Peyer's patch (tissue), 4 donors: ENCODE data around the gene KNOP1. TPM values are rescaled to one million over a fixed set of nuclear protein-coding genes. Genes with fewer than 3 reads are reported as not detected.

Experiments used
- DNase-seq, 3 donors: peaks; one replicate each; pipeline ENCODE4 v3.0.0-alpha.2; 2017 to 2019
- H3K27ac ChIP-seq, 4 donors: fragments of 200-600 bp; sonication (generic); one replicate each; pipeline ENCODE4 v1.5.1; 2016 to 2019
- H3K27me3 ChIP-seq, 2 donors: fragments of 200-600 bp; sonication (generic); one replicate each; pipeline ENCODE4 v1.5.1; 2019
- H3K36me3 ChIP-seq, 3 donors: fragments of 200-600 bp; sonication (generic); one replicate each; pipeline ENCODE4 v1.5.1; 2016 to 2019
- H3K4me1 ChIP-seq, 4 donors: fragments of 200-600 bp; sonication (generic); one replicate each; pipeline ENCODE4 v1.5.1; 2016 to 2019
- H3K4me3 ChIP-seq, 4 donors: fragments of 200-600 bp; sonication (generic); 1 replicate in 3 of 4; 2 replicates in 1 of 4; pipeline ENCODE4 v1.5.1; 2016 to 2019; ENCODE audit warnings: mild to moderate bottlenecking in 1 of 4
- H3K9me3 ChIP-seq, 4 donors: fragments of 200-600 bp; sonication (generic); one replicate each; pipeline ENCODE4 v1.5.1; 2016 to 2019; ENCODE audit warnings: mild to moderate bottlenecking in 1 of 4
- POLR2A ChIP-seq, 2 donors: fragments of 450-650 bp; IDR thresholded peaks; one replicate each; pipeline ENCODE4 v1.5.1; 2017; ENCODE audit warnings: antibody characterized with exemption in 2 of 2, mild to moderate bottlenecking in 2 of 2, moderate library complexity in 2 of 2
- total RNA-seq, 4 donors: library from RNA; depleted of rRNA; stranded (reverse); fragments of >200 nt; gene quantifications; one replicate each; pipeline ENCODE4 v1.1.0, GENCODE V29; 2016
- TF ChIP-seq, protein P1 (sequence below), 6 experiments: fragments of 450-650 bp in 4 of 6; fragments of 200-600 bp in 2 of 6; sonication (generic) in 1 of 6; IDR thresholded peaks; one replicate each; pipeline ENCODE4 v1.5.1; 2017 to 2019; ENCODE audit warnings: antibody characterized with exemption in 6 of 6, mild to moderate bottlenecking in 3 of 6, moderate library complexity in 1 of 6

Gene KNOP1
- total RNA-seq, 4 donors from 2014 or later = 10.0 to 26.1 (median 19.9) TPM

DNA sequence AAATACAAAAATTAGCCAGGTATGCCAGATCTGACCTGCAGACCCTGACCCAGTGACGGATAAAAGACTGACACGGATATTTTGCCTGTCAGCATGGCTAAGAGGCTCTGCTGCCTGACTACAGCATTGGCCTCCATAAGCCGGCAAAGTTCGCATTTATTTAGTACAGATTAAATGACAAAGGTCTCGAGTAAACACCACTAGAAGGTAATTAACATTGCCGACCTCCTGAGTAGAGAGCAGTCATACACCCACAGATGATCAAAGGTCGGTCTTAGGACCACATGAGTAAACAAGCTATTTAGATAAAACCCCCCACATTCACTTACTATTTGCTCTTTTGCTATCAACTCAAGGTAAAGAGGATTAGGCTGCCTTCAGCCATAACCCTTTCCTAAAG, 55.7 kb downstream of the KNOP1 start:
- Histone ChIP-seq H3K4me1 (no peaks in the 10 kb centered on the region), H3K27ac (no peak overlapping the region), H3K9me3 (no peaks in the 10 kb centered on the region), H3K4me3 (no peak overlapping the region), H3K36me3 (peaks cover 0 to 31% (median 0%) of the 10 kb centered on the region in 3 donors), H3K27me3 (no peaks in the 10 kb centered on the region)
- DNase-seq = no peak
- TF ChIP-seq POLR2A (IDR thresholded peaks at IDR 0.05) = no peak
- TF ChIP-seq, protein P1, sequence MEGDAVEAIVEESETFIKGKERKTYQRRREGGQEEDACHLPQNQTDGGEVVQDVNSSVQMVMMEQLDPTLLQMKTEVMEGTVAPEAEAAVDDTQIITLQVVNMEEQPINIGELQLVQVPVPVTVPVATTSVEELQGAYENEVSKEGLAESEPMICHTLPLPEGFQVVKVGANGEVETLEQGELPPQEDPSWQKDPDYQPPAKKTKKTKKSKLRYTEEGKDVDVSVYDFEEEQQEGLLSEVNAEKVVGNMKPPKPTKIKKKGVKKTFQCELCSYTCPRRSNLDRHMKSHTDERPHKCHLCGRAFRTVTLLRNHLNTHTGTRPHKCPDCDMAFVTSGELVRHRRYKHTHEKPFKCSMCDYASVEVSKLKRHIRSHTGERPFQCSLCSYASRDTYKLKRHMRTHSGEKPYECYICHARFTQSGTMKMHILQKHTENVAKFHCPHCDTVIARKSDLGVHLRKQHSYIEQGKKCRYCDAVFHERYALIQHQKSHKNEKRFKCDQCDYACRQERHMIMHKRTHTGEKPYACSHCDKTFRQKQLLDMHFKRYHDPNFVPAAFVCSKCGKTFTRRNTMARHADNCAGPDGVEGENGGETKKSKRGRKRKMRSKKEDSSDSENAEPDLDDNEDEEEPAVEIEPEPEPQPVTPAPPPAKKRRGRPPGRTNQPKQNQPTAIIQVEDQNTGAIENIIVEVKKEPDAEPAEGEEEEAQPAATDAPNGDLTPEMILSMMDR (IDR thresholded peaks at IDR 0.05) = no peak

DNA sequence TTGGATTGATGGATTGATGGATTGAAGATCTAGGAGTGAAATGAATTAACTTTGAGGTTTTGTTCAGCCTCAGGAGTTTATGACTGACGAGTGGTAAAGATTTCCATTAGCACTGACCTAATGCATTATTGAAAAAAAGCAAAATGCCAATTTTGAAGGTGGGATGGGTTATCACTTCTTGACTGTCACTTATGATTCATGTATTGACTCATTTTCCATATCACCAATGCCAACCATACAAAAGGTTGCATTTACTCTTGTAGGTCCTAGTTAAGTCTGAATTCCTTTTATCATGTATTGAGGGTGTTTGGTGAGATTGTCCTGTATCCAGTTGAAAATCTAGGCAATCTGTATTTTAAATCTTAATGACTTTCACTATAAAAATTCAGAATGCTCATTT, 57.6 kb downstream of the KNOP1 start:
- H3K9me3 ChIP-seq = no peaks in the 10 kb centered on the region
- no peak for DNase-seq
- H3K36me3 ChIP-seq = peaks cover 0 to 40% (median 0%) of the 10 kb centered on the region in 3 donors
- no peak overlapping the region for H3K27ac ChIP-seq
- no peak overlapping the region for H3K4me3 ChIP-seq
- TF ChIP-seq POLR2A (IDR thresholded peaks at IDR 0.05) = no peak
- TF ChIP-seq, protein P1 (IDR thresholded peaks at IDR 0.05) = no peak
- H3K4me1 ChIP-seq = no peaks in the 10 kb centered on the region
- no peaks in the 10 kb centered on the region for H3K27me3 ChIP-seq

DNA sequence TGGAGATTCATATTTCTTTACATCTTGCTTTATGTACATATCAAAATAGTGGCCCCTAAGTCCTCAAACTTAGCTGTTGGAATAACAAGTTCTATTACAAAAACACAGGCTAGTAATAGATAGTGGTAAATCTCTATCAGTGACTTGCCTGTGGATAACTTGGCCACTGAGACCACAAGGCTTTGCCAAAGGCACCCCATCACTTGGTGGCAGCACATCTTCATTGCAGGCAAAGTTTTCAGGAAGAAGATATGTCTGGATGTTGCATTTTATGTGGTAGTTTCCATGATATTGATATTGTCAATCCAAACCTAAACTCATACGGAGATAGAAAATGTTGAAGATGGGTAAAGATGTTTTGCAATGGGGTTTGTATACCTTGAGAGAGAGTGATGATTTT, 58.5 kb downstream of the KNOP1 start:
- Histone ChIP-seq H3K9me3 (no peaks in the 10 kb centered on the region), H3K4me3 (no peak overlapping the region), H3K36me3 (peaks cover 0 to 43% (median 0%) of the 10 kb centered on the region in 3 donors), H3K4me1 (no peaks in the 10 kb centered on the region), H3K27me3 (no peaks in the 10 kb centered on the region), H3K27ac (no peak overlapping the region)
- no peak for DNase-seq
- TF ChIP-seq, protein P1 (IDR thresholded peaks at IDR 0.05) = peak in 1 of 6 experiments; percentile 4
- no peak for TF ChIP-seq POLR2A (IDR thresholded peaks at IDR 0.05)

DNA sequence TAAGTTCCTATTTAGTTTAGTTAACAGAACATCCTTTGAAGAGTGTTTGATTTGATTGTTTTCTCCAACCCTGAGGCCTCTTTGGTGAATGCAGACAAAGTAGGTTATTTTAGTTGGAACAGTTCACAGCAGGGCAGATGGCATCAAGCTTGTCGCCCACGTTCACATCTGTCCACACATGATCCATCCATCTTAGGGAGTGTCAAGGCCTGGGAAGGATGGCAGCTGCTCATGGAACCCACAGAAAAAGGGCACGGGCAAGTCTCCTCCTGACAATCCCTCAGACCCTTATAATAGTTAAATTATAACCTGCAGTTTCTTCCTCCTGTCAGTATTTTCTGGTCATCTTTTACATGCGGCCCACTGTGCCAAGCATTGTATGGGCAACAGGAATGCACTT, 60.2 kb downstream of the KNOP1 start:
- no peak overlapping the region for H3K4me3 ChIP-seq
- H3K9me3 ChIP-seq = no peaks in the 10 kb centered on the region
- no peaks in the 10 kb centered on the region for H3K4me1 ChIP-seq
- TF ChIP-seq POLR2A (IDR thresholded peaks at IDR 0.05) = no peak
- TF ChIP-seq, protein P1 (IDR thresholded peaks at IDR 0.05) = no peak
- H3K36me3 ChIP-seq = peaks cover 0 to 60% (median 0%) of the 10 kb centered on the region in 3 donors
- no peak for DNase-seq
- H3K27me3 ChIP-seq = no peaks in the 10 kb centered on the region
- no peak overlapping the region for H3K27ac ChIP-seq

DNA sequence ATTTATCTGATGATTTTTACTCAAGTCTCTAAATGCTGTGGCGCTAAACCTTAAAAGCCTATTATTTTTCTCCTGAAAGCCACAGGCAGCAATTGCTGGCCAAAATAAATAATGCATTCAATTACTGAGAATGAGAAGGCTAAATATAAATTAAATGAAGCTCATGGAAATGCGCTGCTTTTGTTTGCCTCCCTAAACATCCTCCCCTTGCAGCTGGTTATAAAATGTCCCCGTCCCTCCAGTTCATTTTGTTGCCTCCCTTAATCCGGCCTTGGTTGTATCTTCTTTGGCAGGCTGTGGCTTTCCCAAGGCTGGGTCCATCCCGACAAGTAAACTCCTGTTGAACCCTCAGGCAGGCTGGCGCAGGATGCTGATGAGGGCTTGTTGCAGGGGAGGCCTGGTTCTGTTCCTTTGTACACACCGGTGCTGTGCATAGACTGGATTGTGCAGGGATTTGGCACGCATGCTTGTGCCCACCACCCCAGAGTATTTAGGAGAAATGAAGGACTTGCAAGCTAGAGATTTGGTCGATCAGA, 62.7 kb downstream of the KNOP1 start:
- no peaks in the 10 kb centered on the region for H3K9me3 ChIP-seq
- no peak overlapping the region for H3K4me3 ChIP-seq
- no peaks in the 10 kb centered on the region for H3K27me3 ChIP-seq
- TF ChIP-seq POLR2A (IDR thresholded peaks at IDR 0.05) = no peak
- TF ChIP-seq, protein P1 (IDR thresholded peaks at IDR 0.05) = no peak
- no peak overlapping the region for H3K27ac ChIP-seq
- H3K4me1 ChIP-seq = no peaks in the 10 kb centered on the region
- peaks cover 0 to 62% (median 0%) of the 10 kb centered on the region in 3 donors for H3K36me3 ChIP-seq
- no peak for DNase-seq

DNA sequence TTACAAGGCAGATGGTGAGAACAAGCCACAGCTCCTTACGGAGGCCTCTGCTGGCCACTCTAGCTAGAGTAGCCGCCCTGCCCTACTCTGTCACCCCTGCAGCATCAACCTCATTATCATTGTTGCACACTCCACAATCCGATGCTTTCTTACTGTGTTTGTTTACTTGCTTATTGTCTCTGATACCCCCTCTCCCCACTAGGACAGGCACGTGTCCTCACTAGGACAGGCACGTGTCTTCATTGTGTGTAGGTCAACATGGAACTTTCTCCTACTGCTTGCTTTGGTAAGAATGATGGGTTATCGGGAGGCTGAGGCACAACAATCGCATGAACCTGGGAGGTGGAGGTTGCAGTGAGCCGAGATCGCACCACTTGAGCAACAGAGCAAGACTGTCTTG, 63.9 kb downstream of the KNOP1 start:
- H3K36me3 ChIP-seq = peaks cover 0 to 71% (median 0%) of the 10 kb centered on the region in 3 donors
- H3K27ac ChIP-seq = no peak overlapping the region
- H3K9me3 ChIP-seq = no peaks in the 10 kb centered on the region
- no peak overlapping the region for H3K4me3 ChIP-seq
- TF ChIP-seq, protein P1 (IDR thresholded peaks at IDR 0.05) = no peak
- no peak for TF ChIP-seq POLR2A (IDR thresholded peaks at IDR 0.05)
- H3K4me1 ChIP-seq = no peaks in the 10 kb centered on the region
- DNase-seq = no peak
- no peaks in the 10 kb centered on the region for H3K27me3 ChIP-seq
